Fibroblast of skin of right quadriceps (primary cell): ENCODE measurements around the gene MUC21.
"Not testable (repeated sequence)": the region's sequence is repeated elsewhere in the genome, so short reads cannot be mapped to it uniquely, and the experiment has no call there.

ENCODE experiments used
- DNase-seq: peaks from one replicate; pipeline ENCODE4 v3.0.0-alpha.2; 2013

The MUC21 gene

GRCh38 chr6:31010393-31011060, 27.0 kb downstream of the MUC21 start, which contains the start of gene MUC22:
Gene MUC22 (plus strand): TSS chr6:31010474. CDS start chr6:31010707, 233 bp downstream.
- DNase-seq: peak; percentile 62

- DNase-seq: no peak
These were observed 27.6 kb downstream of the MUC21 start for GRCh38 chr6:31011153-31011552.

GRCh38 chr6:31016659-31017299, 33.3 kb downstream of the MUC21 start:
- DNase-seq: no peak

GRCh38 chr6:31017436-31017835, 33.9 kb downstream of the MUC21 start:
- DNase-seq: not testable (repeated sequence)

GRCh38 chr6:31020057-31020456, 36.5 kb downstream of the MUC21 start:
- no peak for DNase-seq

GRCh38 chr6:31020631-31021255, 37.2 kb downstream of the MUC21 start:
- not testable (repeated sequence) for DNase-seq

- DNase-seq: not testable (repeated sequence)
These were observed 38.4 kb downstream of the MUC21 start for GRCh38 chr6:31021705-31022531.

GRCh38 chr6:31025595-31025994, 42.1 kb downstream of the MUC21 start:
- no peak for DNase-seq

GRCh38 chr6:31031095-31031494, 47.6 kb downstream of the MUC21 start:
- DNase-seq: no peak

- no peak for DNase-seq
These were observed 49.6 kb downstream of the MUC21 start for GRCh38 chr6:31033075-31033474.

- peak; percentile 39 for DNase-seq
These were observed 52.5 kb downstream of the MUC21 start for GRCh38 chr6:31035862-31036497.

- peak; percentile 23 for DNase-seq
These were observed 53.7 kb downstream of the MUC21 start for GRCh38 chr6:31037169-31037568.

- DNase-seq: peak; percentile 62
These were observed 54.2 kb downstream of the MUC21 start for GRCh38 chr6:31037682-31038081.

GRCh38 chr6:31038559-31038958, 55.0 kb downstream of the MUC21 start:
- no peak for DNase-seq
